ENCODE data around the gene SPINT1. TPM values are rescaled to one million over a fixed set of nuclear protein-coding genes. Genes with fewer than 3 reads are reported as not detected.

The SPINT1 gene
- total and polyA plus RNA-seq, 2 experiments from 2014 or later, result 5.3 to 9.5 TPM

DNA sequence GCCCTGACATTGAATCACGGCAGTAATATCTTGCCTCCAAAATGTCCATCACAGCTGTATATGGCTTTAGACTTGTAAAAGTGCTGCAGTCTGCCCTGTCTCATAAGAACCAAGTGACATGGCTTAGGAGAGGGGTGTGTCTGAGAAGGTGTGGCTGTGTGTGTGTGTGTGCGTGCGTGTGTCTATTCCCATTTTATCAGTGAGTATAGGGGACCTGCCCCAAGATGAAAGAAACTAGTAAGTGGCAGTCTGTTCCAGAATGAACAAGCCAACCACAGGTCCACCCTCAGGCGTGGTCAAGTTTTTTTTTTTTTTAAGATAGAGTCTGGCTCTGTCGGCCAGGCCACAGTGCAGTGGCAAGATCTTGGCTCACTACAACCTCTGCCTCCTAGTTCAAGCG, 35.8 kb downstream of the SPINT1 start:
- TF ChIP-seq, protein P1, sequence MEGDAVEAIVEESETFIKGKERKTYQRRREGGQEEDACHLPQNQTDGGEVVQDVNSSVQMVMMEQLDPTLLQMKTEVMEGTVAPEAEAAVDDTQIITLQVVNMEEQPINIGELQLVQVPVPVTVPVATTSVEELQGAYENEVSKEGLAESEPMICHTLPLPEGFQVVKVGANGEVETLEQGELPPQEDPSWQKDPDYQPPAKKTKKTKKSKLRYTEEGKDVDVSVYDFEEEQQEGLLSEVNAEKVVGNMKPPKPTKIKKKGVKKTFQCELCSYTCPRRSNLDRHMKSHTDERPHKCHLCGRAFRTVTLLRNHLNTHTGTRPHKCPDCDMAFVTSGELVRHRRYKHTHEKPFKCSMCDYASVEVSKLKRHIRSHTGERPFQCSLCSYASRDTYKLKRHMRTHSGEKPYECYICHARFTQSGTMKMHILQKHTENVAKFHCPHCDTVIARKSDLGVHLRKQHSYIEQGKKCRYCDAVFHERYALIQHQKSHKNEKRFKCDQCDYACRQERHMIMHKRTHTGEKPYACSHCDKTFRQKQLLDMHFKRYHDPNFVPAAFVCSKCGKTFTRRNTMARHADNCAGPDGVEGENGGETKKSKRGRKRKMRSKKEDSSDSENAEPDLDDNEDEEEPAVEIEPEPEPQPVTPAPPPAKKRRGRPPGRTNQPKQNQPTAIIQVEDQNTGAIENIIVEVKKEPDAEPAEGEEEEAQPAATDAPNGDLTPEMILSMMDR (IDR thresholded peaks at IDR 0.05; ENCODE audit: low read depth, low read length), result no peak
- no peak overlapping the region for H3K27ac ChIP-seq
- H3K9me3 ChIP-seq (ENCODE audit: low read depth), result no peaks in the 10 kb centered on the region
- no peaks in the 10 kb centered on the region for H3K27me3 ChIP-seq
- no peak overlapping the region for H3K4me3 ChIP-seq
- H3K36me3 ChIP-seq, result no peaks in the 10 kb centered on the region
- H3K4me1 ChIP-seq (ENCODE audit: low read depth), result no peaks in the 10 kb centered on the region
- DNase-seq (ENCODE audit: low read depth in 1 of 2, low spot score in 1 of 2), result no peak

DNA sequence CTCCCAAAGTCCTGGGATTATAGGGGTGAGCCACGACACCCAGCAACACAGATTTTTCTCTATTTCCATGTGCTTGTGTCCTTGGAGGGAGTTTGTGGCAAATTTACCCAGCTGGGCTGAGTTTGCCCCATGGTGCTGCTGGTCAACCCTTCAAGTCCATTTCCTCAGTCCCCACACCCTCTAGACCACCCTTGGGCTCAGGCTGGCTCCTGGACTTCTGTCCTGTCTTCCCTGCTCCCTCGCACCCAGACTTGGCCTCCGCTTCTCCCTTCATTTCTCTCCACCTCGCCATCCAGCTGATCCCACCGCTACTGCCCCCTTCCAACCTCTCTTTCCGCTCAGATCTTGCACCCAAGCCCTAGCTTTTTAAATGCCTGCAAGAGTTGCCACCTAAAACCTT, 37.5 kb downstream of the SPINT1 start:
- Histone ChIP-seq H3K9me3 (ENCODE audit: low read depth) (no peaks in the 10 kb centered on the region), H3K4me1 (ENCODE audit: low read depth) (no peaks in the 10 kb centered on the region), H3K36me3 (no peaks in the 10 kb centered on the region), H3K27me3 (no peaks in the 10 kb centered on the region), H3K27ac (no peak overlapping the region), H3K4me3 (no peak overlapping the region)
- TF ChIP-seq, protein P1 (IDR thresholded peaks at IDR 0.05; ENCODE audit: low read depth, low read length), result no peak
- DNase-seq (ENCODE audit: low read depth in 1 of 2, low spot score in 1 of 2), result no peak

DNA sequence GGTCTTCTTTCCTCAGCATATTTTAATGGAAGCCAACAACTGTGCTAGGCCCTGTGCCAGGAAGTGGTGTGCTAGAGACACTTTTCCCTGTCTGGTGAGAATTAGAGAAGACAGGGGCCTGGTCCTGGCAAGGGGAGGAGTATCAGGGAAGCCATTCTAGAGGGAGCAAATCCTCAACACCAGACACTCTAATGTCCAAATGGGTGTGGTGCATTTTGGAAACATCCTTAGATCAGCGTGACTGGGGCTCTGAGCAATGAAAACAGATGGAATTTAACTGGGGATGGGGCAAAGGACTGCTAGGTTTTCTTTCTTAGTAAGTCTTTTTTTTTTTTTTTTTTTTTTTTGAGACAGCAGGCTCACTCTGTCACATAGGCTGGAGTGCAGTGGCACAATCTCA, 42.7 kb downstream of the SPINT1 start:
- Histone ChIP-seq H3K36me3 (no peaks in the 10 kb centered on the region), H3K4me1 (ENCODE audit: low read depth) (no peaks in the 10 kb centered on the region), H3K27me3 (no peaks in the 10 kb centered on the region), H3K27ac (no peak overlapping the region), H3K4me3 (no peak overlapping the region), H3K9me3 (ENCODE audit: low read depth) (no peaks in the 10 kb centered on the region)
- no peak for DNase-seq (ENCODE audit: low read depth in 1 of 2, low spot score in 1 of 2)
- TF ChIP-seq, protein P1 (IDR thresholded peaks at IDR 0.05; ENCODE audit: low read depth, low read length), result no peak

- TF ChIP-seq, protein P1 (IDR thresholded peaks at IDR 0.05; ENCODE audit: low read depth, low read length), result no peak
- no peak overlapping the region for H3K4me3 ChIP-seq
- no peaks in the 10 kb centered on the region for H3K4me1 ChIP-seq (ENCODE audit: low read depth)
- no peaks in the 10 kb centered on the region for H3K36me3 ChIP-seq
- DNase-seq (ENCODE audit: low read depth in 1 of 2, low spot score in 1 of 2), result no peak
- no peaks in the 10 kb centered on the region for H3K9me3 ChIP-seq (ENCODE audit: low read depth)
- peaks cover 10% of the 10 kb centered on the region for H3K27me3 ChIP-seq
- H3K27ac ChIP-seq, result no peak overlapping the region
These were observed 45.3 kb downstream of the SPINT1 start for GRCh38 chr15:40889112-40889511.

DNA sequence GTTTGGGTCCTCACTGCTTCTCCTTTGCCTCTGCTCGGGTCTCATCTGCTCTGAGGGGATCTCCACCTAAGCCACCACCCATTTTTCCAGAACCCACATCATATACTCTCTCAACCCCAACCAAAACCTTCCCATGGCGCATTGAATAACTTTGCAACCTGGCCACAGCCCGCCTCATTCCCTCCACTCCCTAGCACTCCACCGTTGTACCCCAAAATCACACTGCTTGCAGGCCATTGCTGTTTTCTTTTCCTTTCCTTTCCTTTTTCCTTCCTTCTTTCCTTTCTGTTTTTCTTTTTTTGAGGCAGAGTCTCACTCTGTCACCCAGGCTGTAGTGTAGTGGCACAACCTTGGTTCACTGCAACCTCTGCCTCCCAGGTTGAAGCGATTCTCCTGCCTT, 47.3 kb downstream of the SPINT1 start:
- Histone ChIP-seq H3K9me3 (ENCODE audit: low read depth) (no peaks in the 10 kb centered on the region), H3K27ac (no peak overlapping the region), H3K4me1 (ENCODE audit: low read depth) (no peaks in the 10 kb centered on the region), H3K4me3 (no peak overlapping the region), H3K36me3 (no peaks in the 10 kb centered on the region), H3K27me3 (peaks cover 10% of the 10 kb centered on the region)
- TF ChIP-seq, protein P1 (IDR thresholded peaks at IDR 0.05; ENCODE audit: low read depth, low read length), result no peak
- no peak for DNase-seq (ENCODE audit: low read depth in 1 of 2, low spot score in 1 of 2)

All from cardiac muscle cell (in vitro differentiated cells and primary cell).